Midbrain (tissue), 1 donor: ENCODE data around the gene MXD1.
A peak's percentile ranks its signal among the peaks of the same experiment; 100 is the strongest.
"Not testable (repeated sequence)": the region's sequence is repeated elsewhere in the genome, so short reads cannot be mapped to it uniquely, and the experiment has no call there.

Source experiments
- DNase-seq: peaks from one replicate; lab custom pipeline; 2025; lab: John Stamatoyannopoulos, UW

The MXD1 gene, protein sequence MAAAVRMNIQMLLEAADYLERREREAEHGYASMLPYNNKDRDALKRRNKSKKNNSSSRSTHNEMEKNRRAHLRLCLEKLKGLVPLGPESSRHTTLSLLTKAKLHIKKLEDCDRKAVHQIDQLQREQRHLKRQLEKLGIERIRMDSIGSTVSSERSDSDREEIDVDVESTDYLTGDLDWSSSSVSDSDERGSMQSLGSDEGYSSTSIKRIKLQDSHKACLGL

DNA sequence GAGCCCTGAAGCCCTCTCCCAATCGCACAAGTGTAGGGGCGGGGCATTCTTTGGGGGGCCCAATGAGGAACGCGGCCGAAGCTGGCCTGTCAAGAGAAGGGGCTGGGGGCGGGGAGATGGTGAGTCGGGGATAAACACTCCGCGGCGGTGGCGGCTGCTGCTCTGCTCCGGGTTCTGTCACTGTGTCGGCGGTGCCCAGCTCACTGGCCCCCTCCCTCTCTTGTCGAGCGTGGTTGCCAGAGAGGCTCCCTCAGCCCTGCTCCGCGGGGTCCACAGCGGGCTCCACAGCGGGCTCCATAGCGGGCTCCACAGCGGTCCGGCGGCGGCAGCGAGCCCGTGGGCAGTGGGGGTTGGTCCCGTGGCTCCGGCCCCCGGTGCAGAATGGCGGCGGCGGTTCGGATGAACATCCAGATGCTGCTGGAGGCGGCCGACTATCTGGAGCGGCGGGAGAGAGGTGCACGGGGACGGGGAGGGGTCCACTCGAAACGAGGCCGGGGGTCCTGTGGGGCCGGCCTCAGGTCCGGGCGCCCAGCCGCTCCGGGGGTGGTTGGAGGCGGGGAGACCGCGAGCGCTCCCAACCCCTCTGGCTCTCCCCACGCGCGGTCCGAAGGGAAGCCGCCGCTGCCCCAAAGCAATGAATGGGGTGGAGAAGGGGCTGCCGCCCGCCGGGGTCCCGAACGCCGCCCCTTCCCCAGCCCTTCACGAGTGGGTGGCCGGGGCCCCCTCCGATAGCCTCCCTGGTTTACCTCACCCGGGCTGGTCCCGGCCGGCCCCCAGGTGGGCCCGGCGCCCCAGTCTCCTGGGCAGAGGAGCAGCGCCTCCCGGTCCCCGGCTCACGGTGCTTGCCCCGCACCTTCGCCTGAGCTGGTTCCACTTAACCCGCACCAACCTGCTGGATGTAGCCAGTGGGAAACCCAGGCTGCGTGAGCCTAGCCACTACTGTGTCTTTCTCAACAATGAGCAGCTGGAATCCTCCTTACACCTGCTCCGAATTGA is at the start of gene MXD1:
Gene MXD1, plus strand, starts transcription at position 160 of the 996 bp plus-strand sequence. Its CDS starts 222 bp downstream, at position 382.
- no peak for DNase-seq

DNA sequence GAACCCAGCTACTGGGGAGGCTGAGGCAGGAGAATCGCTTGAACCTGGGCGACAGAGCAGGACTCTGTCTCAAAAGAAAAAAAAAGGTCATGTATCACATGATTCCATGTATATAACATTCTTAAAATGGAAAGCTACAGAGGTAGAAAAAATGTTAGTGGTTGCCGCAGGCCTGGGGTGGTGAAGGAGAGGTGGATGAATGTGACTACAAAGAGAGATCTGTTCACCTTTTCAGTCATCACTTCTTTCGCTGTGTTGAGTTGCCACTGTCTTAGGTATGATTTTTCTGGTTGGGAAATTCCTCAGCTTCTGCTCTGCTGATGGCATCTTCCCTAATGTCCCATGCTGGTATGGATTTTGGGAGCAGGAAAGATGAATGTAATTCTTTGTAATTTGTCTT is 26.5 kb upstream of the MXD1 start:
- no peak for DNase-seq

DNA sequence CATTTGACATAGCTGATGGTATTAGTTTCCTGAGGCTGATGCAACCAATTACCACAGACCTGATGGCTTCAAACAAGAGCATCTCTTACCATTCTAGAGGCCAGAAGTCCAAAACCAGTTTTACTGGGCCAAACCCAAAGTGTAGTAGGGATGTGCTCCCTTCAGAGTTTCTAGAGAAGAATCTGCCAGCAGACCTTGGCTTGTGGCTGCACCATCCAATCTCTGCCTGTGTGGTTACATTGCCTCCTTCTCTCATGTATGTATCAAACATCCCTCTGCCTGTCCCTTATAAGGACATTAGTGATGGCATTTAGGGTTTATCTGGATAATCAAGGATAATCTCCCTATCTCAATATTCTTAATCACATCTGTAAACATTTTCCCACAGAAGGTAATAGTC is 25.6 kb upstream of the MXD1 start:
- no peak for DNase-seq

DNA sequence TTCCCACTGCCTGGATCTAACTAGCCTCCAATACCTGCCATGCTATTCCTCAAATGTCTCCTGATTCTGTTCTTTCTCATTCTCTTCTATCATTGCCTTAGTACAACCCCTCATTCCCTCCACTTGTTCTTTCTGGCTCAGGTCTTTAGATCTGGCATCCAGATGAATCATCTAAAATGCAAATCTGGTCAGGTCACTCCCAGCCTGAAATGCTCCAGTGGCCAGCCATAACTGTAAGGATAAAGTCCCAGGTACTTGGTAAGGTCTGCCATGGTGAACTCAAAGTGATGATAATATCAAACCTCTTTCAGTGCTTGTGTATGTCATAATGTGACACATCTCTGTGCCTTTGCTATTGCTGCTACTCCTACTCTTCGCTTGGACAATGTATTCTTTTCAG is 24.0 kb upstream of the MXD1 start:
- no peak for DNase-seq

DNA sequence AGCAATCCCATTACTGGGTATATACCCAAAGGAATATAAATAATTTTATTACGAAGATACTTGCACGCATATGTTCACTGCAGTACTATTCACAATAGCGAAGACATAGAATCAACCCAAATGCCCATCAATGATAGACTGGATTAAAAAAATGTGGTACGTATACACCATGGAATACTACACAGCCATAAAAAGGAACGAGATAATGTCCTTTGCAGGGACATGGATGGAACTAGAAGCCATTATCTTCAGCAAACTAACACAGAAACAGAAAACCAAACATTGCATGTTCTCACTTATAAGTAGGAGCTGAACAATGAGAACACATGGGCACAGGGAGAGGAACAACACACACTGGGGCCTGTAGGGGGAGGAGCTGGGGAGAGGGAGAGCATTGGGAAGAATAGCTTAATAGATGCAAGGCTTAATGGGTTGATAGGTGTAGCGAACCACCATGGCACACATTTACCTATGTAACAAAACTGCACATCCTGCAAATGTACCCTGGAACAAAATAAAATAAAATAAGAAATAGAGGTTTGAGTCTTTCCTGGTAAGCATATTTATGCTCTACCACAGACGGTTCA is 22.0 kb upstream of the MXD1 start:
- not testable (repeated sequence) for DNase-seq

DNA sequence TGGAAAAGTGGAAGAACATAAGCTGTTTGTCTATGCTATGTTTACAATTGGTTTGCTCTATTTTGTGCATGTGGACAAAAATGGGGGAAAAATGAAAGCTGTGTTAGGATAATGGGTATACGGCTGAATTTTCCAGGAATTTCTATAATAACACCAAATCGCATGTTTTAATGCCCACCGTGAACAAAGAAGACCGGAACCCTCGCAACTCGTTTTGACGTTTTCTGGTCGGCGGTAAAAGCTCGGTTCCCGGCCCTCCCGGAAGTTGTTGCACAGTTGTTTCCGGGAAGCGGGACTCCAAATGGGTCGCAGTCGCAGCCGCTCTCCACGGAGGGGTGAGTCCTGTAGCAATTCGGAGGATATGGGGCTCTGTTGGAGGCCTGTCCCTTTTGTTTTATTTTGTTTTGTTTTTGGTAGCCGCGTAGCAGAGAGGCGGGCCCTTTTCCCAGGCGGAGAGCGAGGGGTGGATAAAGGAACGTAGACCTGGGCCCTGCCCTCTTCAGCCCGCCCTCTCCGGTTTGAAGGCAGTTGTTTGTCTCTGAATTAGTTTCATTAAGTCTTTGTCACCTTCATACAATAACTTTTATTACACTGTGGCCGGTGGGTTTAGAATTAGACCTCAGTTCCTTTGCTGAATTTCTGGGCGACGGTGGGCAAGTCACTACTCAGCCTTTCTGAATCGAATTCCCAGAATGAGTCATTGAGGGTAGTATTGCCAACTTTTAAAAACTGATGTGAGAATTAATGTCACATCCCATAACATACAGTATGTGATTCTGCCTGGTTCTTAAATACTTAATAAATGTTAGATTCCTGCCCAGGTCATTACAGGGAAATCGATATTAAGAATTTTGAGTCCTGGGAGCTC is 21.0 kb upstream of the MXD1 start, which contains the start of gene SNRNP27:
Gene SNRNP27, plus strand, starts transcription at position 273 of the 868 bp plus-strand sequence. Its CDS starts 29 bp downstream, at position 302.
- DNase-seq, result peak; percentile 89

DNA sequence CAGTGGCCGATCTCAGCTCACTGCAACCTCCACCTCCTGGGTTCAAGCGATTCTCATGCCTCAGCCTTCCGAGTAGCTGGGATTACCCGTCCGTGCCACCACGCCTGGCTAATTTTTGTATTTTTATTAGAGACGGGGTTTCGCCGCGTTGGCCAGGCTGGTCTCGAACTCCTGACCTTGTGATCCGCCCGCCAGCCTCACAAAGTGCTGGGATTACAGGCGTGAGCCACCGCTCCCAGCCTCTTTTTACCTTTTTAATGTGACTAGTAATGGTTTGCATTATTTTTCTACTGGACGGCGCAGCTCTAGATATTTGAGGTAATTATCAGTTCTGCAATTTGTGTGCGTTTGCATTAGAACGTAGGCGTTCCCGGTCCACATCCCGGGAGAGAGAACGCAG is 20.2 kb upstream of the MXD1 start:
- DNase-seq, result not testable (repeated sequence)

DNA sequence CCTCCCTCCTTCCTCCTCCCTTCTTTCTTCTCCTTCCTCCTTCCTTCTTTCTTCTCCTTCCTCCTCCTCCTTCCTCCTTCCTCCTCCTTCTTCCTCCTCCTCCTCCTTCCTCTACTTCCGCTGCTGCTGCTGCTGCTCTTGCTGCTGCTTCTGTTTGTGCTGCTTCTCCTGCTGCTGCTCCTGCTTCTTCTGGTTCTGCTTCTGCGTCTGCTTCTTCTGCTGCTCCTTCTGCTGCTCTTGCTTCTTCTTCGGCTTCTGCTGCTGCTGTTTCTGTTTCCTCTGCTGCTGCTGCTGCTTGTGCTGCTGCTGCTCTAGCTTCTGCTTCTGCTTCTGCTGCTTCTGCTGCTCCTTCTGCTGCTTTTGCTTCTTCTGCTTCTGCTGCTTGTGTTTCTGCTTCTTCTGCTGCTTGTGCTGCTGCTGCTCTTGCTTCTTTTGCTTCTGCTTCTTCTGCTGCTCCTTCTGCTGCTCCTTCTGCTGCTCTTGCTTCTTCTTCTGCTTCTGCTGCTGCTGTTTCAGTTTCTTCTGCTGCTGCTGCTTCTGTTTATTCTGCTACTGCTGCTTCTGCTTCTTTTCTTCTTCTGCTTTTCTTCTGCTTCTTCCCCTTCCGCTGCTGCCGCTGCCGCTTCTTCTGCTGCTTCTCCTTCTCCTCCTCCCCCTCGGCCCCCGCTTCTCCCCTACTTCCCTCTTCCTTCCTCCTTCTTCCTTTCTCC is 12.5 kb upstream of the MXD1 start:
- no peak for DNase-seq

DNA sequence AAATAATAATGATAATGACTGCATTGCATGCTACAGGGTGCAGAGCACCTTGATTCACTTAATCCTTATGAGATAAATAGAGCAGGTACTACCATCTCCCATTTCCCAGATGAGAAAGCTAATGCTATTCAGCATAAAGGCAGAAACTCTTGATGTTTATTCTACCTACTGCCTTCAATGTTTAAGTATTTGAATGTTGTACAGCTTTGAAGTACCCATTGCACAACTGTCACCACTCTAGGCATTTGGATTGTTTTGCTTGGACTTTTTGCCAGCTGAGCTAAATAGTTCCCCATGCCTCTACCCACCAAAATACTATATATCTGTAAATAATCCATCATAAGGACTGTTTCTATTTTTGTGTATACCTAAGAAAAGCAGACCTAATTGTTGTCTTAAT is 7.7 kb upstream of the MXD1 start:
- no peak for DNase-seq

DNA sequence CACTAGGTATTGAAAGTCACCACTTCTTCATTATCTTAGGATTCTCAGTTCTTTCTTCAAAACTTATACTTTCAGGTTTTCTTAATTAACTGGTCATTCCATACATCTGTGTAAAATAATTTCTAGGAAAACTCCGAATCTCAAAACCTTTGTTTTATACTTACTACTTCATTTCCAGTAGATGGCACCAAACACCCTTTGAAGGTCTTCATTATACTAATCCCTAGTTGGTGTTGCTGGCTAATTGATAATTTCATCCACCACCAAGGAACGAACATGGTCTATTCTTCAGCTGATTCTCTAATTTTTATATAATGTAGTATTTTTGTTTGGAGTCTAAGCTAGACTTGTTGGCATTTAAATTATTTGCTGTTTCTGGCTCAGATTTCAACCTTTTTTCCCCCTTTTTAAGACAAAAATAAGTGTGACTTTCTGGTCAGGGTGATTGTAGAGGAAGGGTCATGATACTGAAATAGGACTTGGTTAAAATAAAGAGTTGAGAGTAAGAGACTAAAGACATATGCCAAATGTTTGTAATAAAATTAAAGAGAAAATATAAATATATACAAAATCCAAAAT is 2.8 kb upstream of the MXD1 start:
- DNase-seq, result peak; percentile 77

DNA sequence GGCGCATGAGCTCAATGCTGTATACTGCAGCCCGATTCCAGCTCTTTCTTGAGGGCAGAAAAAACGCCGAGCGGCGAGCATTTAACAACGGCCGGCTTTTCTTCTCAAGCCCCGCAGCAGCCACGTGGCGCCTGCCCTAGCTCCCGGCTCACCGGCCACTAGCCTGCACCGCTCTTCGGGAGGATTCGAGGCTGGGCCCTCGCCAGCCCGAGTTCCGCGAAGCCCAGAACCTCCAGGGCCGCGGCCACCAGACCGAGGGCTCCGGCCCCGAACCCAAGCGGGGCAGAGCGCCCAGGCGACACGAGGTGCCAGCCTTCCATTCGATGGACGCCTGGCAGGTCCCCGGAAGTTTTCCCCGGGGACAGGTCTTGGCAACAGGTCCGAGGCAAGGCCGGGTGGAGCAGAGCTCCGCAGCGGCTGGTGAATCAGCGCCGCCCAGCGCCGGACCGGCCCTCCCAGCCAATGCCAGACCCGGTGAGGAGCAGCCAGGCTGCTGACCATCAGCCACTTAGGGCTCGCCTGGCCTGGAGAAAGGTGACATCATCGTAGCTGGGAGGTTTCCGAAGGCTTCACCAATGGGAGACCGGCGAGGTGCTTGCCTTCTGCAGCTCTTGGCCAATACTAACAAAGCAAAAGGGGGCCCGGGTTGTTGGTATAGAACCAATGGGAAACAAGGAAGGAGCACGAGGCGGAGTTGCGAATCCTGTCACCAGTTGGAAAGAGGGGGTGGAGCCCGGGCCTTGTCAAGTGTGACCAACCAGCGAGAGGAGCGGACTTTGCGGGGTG is 552 bp upstream of the MXD1 start:
- peak; percentile 100 for DNase-seq

DNA sequence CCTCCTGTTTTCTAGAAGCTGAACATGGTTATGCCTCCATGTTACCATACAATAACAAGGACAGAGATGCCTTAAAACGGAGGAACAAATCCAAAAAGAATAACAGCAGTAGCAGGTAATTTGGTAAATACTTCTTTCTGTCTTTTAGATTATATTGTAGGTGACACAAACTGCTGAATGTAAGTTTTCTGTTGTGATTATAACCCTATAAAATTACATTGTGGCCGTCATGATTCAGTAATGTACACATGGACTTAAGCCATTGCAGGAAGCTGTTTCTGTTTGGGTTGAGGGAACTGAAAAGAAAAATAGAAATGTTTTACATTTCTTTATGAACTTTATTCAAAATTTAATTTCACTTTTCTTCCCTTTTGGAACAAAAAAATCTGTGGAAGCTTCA is 1.2 kb downstream of the MXD1 start:
- no peak for DNase-seq

DNA sequence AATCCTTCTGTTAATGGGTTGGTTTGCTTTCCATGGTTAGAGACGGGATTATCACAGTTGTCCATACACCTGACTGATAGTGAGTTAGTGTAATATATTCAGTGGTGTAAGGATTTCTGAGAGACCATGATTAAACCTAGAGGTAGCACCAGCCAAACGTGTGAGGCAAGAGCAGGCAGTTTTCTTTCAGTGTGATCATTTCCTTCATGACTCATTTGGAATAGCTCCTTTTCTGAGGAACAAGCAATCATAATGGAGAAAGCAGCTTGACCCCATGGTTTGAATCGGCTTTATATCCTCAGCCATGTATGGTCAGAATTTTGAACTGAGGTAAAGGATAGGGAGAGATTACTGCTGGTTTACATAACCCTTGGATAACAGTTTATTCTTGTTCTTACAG is 2.9 kb downstream of the MXD1 start:
- DNase-seq, result no peak

DNA sequence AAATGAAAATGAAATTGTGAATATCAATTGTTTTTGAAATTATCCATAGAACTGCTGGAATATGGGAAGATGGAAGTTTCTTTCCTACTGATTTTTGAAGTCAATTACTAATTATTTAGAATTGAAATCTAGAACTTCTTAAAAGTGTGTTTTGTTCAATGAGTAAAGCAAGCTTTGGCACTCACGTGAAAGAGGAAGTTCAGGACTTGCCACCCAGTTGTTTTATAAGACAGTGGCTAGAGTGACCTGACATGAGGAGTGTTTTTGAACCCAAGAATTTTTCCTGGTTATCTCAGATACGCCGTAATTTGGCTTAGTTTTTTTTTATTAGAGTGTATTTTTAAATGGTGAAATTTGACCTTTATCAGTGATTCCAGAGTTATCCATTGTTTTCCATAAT is 3.5 kb downstream of the MXD1 start:
- no peak for DNase-seq

DNA sequence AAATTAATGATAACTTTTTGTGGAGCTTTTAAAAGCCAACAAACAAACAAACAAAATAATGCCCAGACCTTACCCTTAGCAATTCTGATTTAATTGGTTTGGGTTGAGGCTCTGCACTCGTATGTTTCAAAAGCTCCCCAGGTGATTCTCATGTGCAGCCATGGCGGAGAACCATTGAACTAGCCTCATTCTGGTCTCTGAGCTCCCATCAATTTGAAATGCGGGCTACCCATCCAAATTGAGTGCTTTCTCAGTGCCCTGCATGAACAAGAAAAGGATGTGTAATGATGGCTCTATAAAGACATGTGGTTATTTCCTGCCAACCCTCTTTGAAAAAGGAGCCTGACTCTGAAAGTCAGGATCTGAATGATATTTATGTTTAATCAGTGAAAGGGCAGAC is 8.2 kb downstream of the MXD1 start:
- no peak for DNase-seq

DNA sequence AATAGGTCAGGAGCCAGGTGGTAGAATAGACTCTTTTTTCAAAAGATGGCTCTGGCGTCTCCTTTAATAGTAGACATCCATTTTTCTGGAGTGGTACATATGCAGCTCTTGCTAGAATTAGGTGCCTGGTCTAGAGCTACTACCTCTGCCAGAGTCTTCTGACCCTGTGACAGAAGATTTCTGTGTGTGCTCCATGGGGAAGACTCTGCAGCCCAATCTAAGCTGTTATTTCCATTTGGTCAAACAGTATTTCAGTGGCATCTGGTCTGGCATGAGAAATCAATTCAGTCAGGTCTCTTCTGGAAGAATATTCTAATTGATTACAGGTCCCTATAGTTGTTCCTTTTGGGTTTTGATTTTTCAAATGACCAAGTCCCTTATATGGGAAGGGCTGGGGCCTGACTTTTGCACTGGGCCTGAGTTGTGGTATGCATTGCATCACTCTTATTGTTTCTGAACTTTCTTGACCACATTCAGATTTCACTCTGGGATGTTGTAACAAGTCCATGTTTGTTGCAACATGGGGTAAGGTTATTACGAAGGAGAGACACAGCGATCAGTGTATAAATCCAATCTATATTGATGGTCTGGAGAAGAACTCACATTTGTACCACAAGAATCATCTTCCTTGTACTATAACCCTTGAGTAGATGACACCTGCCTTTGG is 12.1 kb downstream of the MXD1 start:
- no peak for DNase-seq

DNA sequence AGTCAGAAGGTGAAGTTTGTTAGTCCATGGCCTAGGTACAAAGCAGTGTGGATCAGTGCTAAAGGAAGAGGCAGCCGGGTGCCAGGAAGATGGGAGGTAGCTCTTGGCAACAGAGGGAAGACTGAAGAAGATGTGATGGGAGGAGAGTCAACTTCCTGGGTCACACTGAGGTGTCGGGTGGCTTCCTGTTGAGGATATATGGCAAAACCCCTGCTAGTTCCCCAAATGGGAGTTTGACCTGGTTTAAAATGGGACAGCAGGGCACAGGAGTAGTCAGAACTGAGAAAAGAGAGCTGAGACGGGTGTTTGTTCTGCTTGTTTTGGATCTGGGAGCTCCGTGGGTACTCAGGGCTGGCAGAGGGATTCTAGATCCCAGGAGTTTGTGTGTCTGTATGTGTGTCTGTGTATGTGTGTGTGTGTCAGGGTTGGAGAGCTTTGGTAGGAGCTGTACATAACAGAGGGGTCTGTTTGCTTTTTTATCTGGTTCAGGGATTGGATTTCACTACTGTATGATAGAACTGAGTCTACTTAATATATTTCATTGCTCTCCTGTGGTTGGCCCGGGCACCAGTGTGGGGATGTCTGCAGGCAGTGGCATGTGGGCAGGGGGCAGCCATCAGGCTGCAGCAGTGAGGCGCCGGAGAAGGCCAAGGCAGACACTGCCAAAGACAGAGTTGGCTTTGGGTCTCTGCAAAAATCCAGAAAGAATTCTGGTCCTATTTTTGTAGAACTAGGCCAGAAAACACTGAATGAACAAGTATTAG is 17.1 kb downstream of the MXD1 start:
- peak; percentile 41 for DNase-seq

DNA sequence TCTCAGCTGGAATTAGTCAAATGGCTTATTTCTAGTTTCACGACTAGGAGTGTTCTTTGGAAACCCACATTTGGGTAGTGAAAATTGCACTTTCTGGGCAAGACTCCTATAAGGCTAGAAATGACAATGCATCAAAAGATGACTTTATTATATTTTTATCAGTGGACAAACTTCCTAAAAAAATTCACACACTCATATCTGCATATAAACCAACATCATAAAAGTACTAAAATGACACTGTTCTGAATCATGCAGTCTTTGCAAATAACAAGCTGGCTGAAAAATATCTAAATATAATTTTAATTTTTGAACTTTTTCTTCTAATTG is 17.6 kb downstream of the MXD1 start:
- DNase-seq, result no peak
